SU-DHL-6 (cell line): ENCODE data around the gene GDA.

Experiments
- H2AFZ ChIP-seq: fragments of 200-600 bp; sonication (generic); 2 replicates; pipeline ENCODE4 v1.6.1; 2014; ENCODE audit warnings: low read depth, mild to moderate bottlenecking, moderate library complexity, mixed read lengths, antibody characterized with exemption, low read length; ENCODE audit not compliant: severe bottlenecking
- H3F3A ChIP-seq: fragments of 200-600 bp; shearing (Covaris generic); 2 replicates; pipeline ENCODE4 v1.6.0; 2016; ENCODE audit warnings: antibody characterized with exemption, mild to moderate bottlenecking; ENCODE audit not compliant: insufficient read depth
- H3K27ac ChIP-seq: fragments of 200-600 bp; sonication (generic); 2 replicates; pipeline ENCODE4 v1.5.1; 2016; ENCODE audit warnings: low read depth, mild to moderate bottlenecking, low read length, moderate library complexity, mixed read lengths
- H3K27me3 ChIP-seq: fragments of 200-600 bp; sonication (generic), shearing (Covaris generic); 2 replicates; pipeline ENCODE4 v1.6.0; 2014; ENCODE audit warnings: mild to moderate bottlenecking, low read length
- H3K36me3 ChIP-seq: fragments of 200-600 bp; sonication (generic); 2 replicates; pipeline ENCODE4 v1.6.1; 2014; ENCODE audit warnings: mild to moderate bottlenecking, low read length, mixed read lengths
- H3K4me2 ChIP-seq: fragments of 300-600, 200-600 bp; shearing (Covaris generic), sonication (generic); 2 replicates; pipeline ENCODE4 v1.6.0; 2014; ENCODE audit warnings: low read length, low read depth, mild to moderate bottlenecking; ENCODE audit not compliant: poor library complexity, severe bottlenecking
- H3K4me3 ChIP-seq: fragments of 200-600 bp; sonication (generic); 2 replicates; pipeline ENCODE4 v1.5.1; 2014; ENCODE audit warnings: antibody characterized with exemption, low read length, mild to moderate bottlenecking, mixed read lengths; ENCODE audit not compliant: insufficient read depth, poor library complexity, severe bottlenecking
- H3K79me2 ChIP-seq: fragments of 200-600 bp; sonication (generic); 2 replicates; pipeline ENCODE4 v1.6.1; 2014; ENCODE audit warnings: mild to moderate bottlenecking, low read length, moderate library complexity; ENCODE audit not compliant: insufficient read depth
- H3K9ac ChIP-seq: fragments of 200-600 bp; sonication (generic); 2 replicates; pipeline ENCODE4 v1.7.0; 2014; ENCODE audit warnings: mild to moderate bottlenecking, low read length
- H3K9me2 ChIP-seq: fragments of 200-600 bp; sonication (generic); replicated peaks from 2 replicates; pipeline ENCODE4 v1.6.1; 2014; ENCODE audit warnings: low read length; ENCODE audit not compliant: insufficient read depth
- H3K9me3 ChIP-seq: fragments of 200-600 bp; sonication (generic); 2 replicates; pipeline ENCODE4 v1.6.1; 2014; ENCODE audit warnings: low read length, mixed read lengths; ENCODE audit not compliant: insufficient read depth
- H4K20me1 ChIP-seq: fragments of 200-600 bp; sonication (generic); 2 replicates; pipeline ENCODE4 v1.6.1; 2014; ENCODE audit warnings: low read depth, mild to moderate bottlenecking, antibody characterized with exemption, low read length, moderate library complexity, mixed read lengths
- CTCF ChIP-seq: fragments of 200-600 bp; sonication (generic); IDR thresholded peaks from one replicate; pipeline ENCODE4 v1.5.1; 2017; ENCODE audit warnings: antibody characterized with exemption, mild to moderate bottlenecking, low read length, moderate library complexity; ENCODE audit not compliant: insufficient read depth, poor library complexity, severe bottlenecking
- EZH2phosphoT487 ChIP-seq: fragments of 200-600 bp; sonication (generic), shearing (Covaris generic); conservative IDR thresholded peaks from 2 replicates; pipeline ENCODE4 v1.6.1; 2018; ENCODE audit warnings: mild to moderate bottlenecking, antibody characterized with exemption, low read length, moderate library complexity, mixed read lengths

GDA gene

GRCh38 chr9:72147676-72148075, 1.6 kb upstream of the GDA start:
- H3K4me3 ChIP-seq, result no peak overlapping the region
- no peak overlapping the region for H3K27ac ChIP-seq
- no peak for TF ChIP-seq EZH2phosphoT487
- no peak for TF ChIP-seq CTCF
- H3K36me3 ChIP-seq, result no peaks in the 10 kb centered on the region
- H4K20me1 ChIP-seq, result no peaks in the 10 kb centered on the region
- H3F3A ChIP-seq, result no peaks in the 10 kb centered on the region
- no peaks in the 10 kb centered on the region for H3K27me3 ChIP-seq
- H3K4me2 ChIP-seq, result no peak overlapping the region
- no peaks in the 10 kb centered on the region for H3K79me2 ChIP-seq
- H3K9ac ChIP-seq, result no peak overlapping the region
- H3K9me2 ChIP-seq, result no peaks in the 10 kb centered on the region
- no peaks in the 10 kb centered on the region for H3K9me3 ChIP-seq
- no peak overlapping the region for H2AFZ ChIP-seq

DNA sequence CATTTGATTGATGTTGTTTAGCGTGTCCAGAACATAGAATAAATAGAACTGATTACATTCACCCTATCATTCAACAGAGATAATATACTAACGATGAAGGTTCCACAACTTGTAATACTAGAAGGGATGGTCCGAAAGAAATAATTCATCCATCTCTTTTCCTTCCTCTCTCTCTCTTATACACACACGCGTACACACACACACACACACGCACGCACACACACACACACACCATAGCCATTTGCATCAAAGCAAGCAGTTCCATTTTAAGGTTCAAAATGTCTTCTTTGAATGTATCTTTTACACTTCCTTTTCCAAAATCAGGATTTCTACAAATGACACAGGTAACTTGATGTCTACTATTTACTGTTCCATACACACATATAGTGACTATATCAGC, 887 bp downstream of the GDA start:
- H4K20me1 ChIP-seq, result no peaks in the 10 kb centered on the region
- H3K4me2 ChIP-seq, result no peak overlapping the region
- no peaks in the 10 kb centered on the region for H3K9me2 ChIP-seq
- H3K9ac ChIP-seq, result no peak overlapping the region
- TF ChIP-seq EZH2phosphoT487, result no peak
- no peak for TF ChIP-seq CTCF
- no peak overlapping the region for H2AFZ ChIP-seq
- H3K36me3 ChIP-seq, result no peaks in the 10 kb centered on the region
- no peaks in the 10 kb centered on the region for H3K27me3 ChIP-seq
- H3K27ac ChIP-seq, result no peak overlapping the region
- H3F3A ChIP-seq, result no peaks in the 10 kb centered on the region
- no peaks in the 10 kb centered on the region for H3K79me2 ChIP-seq
- no peak overlapping the region for H3K4me3 ChIP-seq
- no peaks in the 10 kb centered on the region for H3K9me3 ChIP-seq

- TF ChIP-seq EZH2phosphoT487 (no peak), CTCF (no peak)
- Histone ChIP-seq H3K4me2 (no peak overlapping the region), H3K79me2 (no peaks in the 10 kb centered on the region), H3K36me3 (no peaks in the 10 kb centered on the region), H3K9ac (no peak overlapping the region), H3K27ac (no peak overlapping the region), H3K27me3 (no peaks in the 10 kb centered on the region), H3K9me2 (no peaks in the 10 kb centered on the region), H2AFZ (no peak overlapping the region), H3K4me3 (no peak overlapping the region), H4K20me1 (no peaks in the 10 kb centered on the region), H3F3A (no peaks in the 10 kb centered on the region), H3K9me3 (no peaks in the 10 kb centered on the region)
These were observed 1.4 kb downstream of the GDA start for GRCh38 chr9:72150661-72151060.

- Histone ChIP-seq H3K9me3 (no peaks in the 10 kb centered on the region), H3K79me2 (no peaks in the 10 kb centered on the region), H4K20me1 (no peaks in the 10 kb centered on the region), H3K27me3 (no peaks in the 10 kb centered on the region), H3K4me2 (no peak overlapping the region), H3K9me2 (no peaks in the 10 kb centered on the region), H3K27ac (no peak overlapping the region), H3K4me3 (no peak overlapping the region), H3F3A (no peaks in the 10 kb centered on the region), H2AFZ (no peak overlapping the region), H3K9ac (no peak overlapping the region), H3K36me3 (no peaks in the 10 kb centered on the region)
- TF ChIP-seq EZH2phosphoT487 (no peak), CTCF (no peak)
These were observed 1.9 kb downstream of the GDA start for GRCh38 chr9:72151104-72151503.
